MG63 (cell line): ENCODE data around the gene MYL7. TPM values are rescaled to one million over a fixed set of nuclear protein-coding genes. Genes with fewer than 3 reads are reported as not detected.

Source experiments
- DNase-seq: peaks from one replicate; pipeline ENCODE4 v3.0.0-alpha.2; 2020
- H3K27me3 ChIP-seq: fragments of 250-450 bp; sonication (Bioruptor Pico); 2 replicates; pipeline ENCODE4 v1.5.1; 2020; ENCODE audit warnings: mild to moderate bottlenecking, moderate library complexity
- H3K36me3 ChIP-seq: fragments of 250-450 bp; sonication (Bioruptor Pico); 2 replicates; pipeline ENCODE4 v1.5.1; 2020; ENCODE audit warnings: mild to moderate bottlenecking, moderate library complexity
- H3K4me3 ChIP-seq: fragments of 250-450 bp; sonication (Bioruptor Pico); 2 replicates; pipeline ENCODE4 v1.5.1; 2020; ENCODE audit warnings: mild to moderate bottlenecking, moderate library complexity
- H3K9me3 ChIP-seq: fragments of 250-450 bp; sonication (Bioruptor Pico); 2 replicates; pipeline ENCODE4 v1.5.1; 2020; ENCODE audit warnings: mild to moderate bottlenecking, moderate library complexity
- total RNA-seq: library from RNA; depleted of rRNA; stranded (reverse); fragments of >200 nt; shearing (Covaris generic); gene quantifications from 2 replicates; pipeline ENCODE4 v1.2.3, GENCODE V29; 2014; ENCODE audit warnings: low replicate concordance

Gene MYL7
- total RNA-seq, 1 experiment from 2014 or later = not detected

DNA sequence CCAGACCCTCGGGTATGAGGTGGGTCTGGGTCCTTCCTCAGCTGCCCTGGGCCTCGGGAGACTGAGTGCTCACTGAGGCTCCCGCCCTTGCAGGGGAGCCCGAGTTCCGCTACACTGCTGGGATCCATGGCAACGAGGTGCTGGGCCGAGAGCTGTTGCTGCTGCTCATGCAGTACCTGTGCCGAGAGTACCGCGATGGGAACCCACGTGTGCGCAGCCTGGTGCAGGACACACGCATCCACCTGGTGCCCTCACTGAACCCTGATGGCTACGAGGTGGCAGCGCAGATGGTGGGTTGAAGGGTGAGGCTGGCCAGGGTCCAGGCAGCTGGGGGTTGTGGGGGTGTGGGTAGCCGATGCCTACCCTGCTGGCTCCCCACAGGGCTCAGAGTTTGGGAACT is 29.4 kb downstream of the MYL7 start:
- peaks cover 79% of the 10 kb centered on the region for H3K36me3 ChIP-seq
- H3K27me3 ChIP-seq = no peaks in the 10 kb centered on the region
- H3K9me3 ChIP-seq = no peaks in the 10 kb centered on the region
- no peak overlapping the region for H3K4me3 ChIP-seq
- DNase-seq = no peak

DNA sequence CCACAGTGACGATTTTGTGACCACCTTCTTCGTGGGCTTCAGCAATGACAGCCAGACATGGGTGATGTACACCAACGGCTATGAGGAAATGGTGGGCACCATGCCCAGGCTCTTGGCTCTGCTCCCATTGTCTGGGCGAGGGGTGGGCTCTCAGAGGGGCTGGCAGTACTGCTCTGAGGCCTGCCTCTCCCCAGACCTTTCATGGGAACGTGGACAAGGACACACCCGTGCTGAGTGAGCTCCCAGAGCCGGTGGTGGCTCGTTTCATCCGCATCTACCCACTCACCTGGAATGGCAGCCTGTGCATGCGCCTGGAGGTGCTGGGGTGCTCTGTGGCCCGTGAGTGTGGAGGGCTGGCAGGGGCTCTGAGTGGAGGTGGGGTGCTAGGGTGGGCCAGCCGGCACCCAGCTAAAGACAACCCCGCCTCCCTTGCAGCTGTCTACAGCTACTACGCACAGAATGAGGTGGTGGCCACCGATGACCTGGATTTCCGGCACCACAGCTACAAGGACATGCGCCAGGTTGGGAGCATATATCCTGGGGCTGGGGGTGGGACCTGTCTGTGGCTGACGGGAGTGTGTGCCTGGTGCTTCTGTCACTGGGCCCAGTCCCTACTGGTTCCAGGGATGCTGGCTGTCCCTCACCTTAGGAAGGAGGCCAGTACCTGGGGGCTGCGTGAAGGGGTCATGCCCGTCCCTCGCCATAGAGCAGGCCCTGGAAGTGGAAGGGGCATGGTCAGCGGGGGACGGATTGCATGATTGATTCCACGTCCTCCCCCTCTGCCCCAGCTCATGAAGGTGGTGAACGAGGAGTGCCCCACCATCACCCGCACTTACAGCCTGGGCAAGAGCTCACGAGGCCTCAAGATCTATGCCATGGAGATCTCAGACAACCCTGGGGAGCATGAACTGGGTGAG is 30.2 kb downstream of the MYL7 start:
- Histone ChIP-seq H3K9me3 (no peaks in the 10 kb centered on the region), H3K27me3 (no peaks in the 10 kb centered on the region), H3K36me3 (peaks cover 76% of the 10 kb centered on the region), H3K4me3 (no peak overlapping the region)
- no peak for DNase-seq

- Histone ChIP-seq H3K4me3 (no peak overlapping the region), H3K27me3 (no peaks in the 10 kb centered on the region), H3K9me3 (no peaks in the 10 kb centered on the region), H3K36me3 (peaks cover 75% of the 10 kb centered on the region)
- no peak for DNase-seq
These were observed 31.1 kb downstream of the MYL7 start for GRCh38 chr7:44109991-44110390.

DNA sequence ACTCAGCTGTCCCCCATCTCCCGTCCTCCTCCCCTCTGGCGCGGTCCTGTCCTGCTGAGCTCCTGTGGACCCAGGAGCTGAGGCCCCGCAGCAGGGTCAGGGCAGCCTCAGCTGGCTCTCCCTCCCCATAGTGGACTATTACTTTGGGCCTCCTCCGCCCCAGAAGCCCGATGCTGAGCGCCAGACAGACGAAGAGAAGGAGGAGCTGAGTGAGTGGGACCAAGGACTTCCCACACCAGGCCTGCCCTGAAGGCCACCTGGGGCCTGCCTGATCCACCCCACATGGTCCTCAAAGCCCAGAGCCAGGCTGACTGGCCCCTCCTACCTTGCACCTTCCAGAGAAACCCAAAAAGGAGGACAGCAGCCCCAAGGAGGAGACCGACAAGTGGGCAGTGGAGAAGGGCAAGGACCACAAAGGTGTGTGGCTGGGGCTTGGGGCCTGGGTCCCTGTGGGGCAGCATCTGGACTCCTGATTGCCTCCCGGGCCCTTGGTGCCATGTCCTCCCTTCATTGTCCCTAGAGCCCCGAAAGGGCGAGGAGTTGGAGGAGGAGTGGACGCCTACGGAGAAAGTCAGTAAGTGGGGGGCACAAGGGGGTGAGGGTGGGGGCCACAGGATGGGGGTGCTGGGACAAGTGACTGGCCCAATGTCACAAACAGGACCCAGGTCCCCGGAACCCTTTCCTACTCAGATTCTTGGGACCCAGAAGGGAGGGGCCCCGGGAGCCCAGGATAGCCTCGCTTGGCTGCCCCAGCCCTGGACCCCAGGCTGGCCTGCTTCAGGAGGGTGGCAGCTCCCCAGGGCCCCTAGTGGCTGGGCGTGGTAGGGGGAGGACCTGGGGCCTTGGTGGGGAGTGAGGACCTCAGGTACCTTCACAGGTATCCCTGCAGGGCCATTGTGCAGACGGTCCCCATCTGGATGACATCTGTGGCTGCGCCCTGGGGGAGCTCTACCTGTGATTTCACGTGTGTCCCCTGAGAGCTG is 32.1 kb downstream of the MYL7 start:
- DNase-seq = no peak
- Histone ChIP-seq H3K27me3 (no peaks in the 10 kb centered on the region), H3K4me3 (no peak overlapping the region), H3K36me3 (peaks cover 66% of the 10 kb centered on the region), H3K9me3 (no peaks in the 10 kb centered on the region)

DNA sequence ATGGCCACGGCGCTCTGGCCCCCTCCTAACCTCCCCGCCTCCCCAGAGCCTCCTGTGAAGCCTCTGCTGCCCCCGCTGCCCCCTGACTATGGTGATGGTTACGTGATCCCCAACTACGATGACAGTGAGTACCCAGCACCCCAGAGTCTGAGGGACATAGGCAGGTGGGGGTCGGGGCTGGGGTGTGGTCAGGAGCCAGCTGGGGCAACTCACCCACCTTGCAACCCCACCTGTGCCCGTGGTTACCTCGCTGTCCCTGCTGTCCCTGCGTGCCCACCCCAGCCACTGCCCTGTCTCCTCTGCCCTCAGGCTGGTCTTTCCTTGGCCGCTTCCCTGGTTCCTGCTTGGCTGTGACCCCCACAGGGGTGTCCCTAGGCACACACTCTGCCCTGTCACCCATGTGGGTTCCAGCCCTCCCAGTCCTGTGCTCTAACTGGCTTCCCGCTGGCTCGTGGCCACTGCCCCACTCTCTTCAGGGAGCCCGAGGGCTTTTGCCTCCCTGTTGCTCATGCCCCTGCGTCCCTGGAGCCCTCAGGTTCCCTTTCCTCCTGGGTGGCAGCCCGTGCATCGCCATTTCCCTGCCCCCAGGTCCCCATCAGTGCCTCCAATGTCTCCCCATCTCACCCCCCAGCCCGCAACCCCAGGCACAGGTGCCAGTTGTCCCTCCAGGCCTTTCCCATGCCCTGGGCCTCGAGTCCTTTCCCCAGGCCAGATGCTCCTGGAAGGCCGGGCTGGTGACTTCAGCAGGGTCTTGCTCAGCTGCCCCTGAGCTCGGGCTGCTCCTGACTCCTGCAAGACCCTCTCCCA is 33.0 kb downstream of the MYL7 start:
- Histone ChIP-seq H3K27me3 (no peaks in the 10 kb centered on the region), H3K36me3 (peaks cover 59% of the 10 kb centered on the region), H3K4me3 (no peak overlapping the region), H3K9me3 (no peaks in the 10 kb centered on the region)
- no peak for DNase-seq

DNA sequence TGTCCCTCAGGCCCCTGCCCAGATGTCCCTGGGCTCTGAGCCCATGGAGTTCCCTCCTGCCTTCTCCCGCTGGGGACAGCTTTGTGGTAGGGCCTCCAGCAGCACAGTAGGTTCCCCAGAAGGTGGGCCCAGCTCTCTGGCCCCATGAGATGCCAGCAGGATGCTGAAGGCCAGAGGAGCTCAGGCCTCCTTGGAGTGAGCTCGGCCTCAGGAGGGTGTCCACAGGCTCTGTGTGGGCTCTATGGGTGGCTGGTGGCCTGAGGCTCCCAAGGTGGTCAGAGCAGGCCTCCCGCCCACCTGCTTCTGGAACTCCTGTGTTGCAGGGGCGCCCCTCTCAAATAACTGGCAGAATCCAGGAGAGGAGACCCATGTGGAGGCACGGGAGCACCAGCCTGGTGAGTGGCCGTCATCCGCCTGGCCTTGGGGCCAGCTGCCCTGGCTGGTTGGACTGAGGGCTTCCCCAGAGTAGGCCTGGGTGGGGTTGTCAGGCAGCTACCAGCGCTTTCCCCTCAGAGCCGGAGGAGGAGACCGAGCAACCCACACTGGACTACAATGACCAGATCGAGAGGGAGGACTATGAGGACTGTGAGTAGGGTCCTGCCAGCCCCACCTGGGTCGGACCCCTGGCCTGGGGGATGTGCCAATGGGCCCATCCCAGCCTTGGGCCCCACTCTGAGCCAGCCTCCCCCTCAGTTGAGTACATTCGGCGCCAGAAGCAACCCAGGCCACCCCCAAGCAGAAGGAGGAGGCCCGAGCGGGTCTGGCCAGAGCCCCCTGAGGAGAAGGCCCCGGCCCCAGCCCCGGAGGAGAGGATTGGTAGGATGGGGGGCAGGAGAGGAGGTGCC is 33.8 kb downstream of the MYL7 start:
- DNase-seq = no peak

DNA sequence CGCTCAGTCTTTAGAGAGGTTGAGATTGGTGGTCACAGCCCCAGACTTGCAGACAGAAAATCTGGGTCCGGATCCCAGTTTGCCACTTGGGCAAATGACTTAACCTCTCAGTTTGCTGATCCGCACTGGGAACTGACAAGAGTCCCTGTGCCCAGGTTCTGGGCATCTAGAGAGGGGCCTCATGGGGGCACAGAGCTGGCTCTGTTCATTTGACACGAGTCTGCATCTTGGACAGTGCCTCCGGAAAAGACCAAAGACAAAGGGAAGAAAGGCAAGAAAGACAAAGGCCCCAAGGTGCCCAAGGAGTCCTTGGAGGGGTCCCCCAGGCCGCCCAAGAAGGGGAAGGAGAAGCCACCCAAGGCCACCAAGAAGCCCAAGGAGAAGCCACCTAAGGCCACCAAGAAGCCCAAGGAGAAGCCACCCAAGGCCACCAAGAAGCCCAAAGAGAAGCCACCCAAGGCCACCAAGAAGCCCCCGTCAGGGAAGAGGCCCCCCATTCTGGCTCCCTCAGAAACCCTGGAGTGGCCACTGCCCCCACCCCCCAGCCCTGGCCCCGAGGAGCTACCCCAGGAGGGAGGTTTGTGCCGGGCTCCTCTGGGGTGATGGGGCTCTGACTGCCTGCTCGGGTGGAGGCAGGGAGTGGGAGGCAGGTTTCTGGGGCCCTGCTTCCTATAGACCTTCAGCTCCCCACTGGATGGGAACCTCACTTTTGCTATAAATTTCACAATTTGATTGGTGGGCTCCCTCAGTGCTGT is 34.6 kb downstream of the MYL7 start:
- H3K9me3 ChIP-seq = no peaks in the 10 kb centered on the region
- no peak overlapping the region for H3K4me3 ChIP-seq
- DNase-seq = no peak
- no peaks in the 10 kb centered on the region for H3K27me3 ChIP-seq
- peaks cover 44% of the 10 kb centered on the region for H3K36me3 ChIP-seq

More for the DNA sequence above, 33.8 kb downstream of the MYL7 start:
- Histone ChIP-seq H3K9me3 (no peaks in the 10 kb centered on the region), H3K4me3 (no peak overlapping the region), H3K36me3 (peaks cover 51% of the 10 kb centered on the region), H3K27me3 (no peaks in the 10 kb centered on the region)

DNA sequence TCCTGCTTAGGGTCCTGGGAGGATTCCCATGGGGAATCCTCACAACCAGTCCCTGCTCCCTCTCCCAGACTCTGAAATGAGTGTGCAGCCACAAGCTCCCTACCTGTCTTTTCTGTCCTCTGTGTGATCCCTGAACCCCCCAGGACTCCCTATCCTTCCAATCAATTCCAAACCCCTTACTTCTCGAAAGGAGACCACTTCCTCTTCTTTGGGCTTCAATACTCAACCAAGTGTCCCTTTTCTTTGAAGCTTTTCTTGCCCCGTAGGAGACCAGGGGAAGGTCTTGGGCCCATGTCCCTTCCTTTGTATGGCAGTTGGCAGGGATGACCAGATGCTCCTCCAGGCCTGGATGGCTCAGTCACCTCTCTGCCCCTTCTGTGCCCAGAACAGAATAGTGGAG is 35.3 kb downstream of the MYL7 start:
- H3K9me3 ChIP-seq = no peaks in the 10 kb centered on the region
- peak overlapping the region; percentile 78 for H3K4me3 ChIP-seq
- H3K27me3 ChIP-seq = no peaks in the 10 kb centered on the region
- DNase-seq = no peak
- H3K36me3 ChIP-seq = peaks cover 38% of the 10 kb centered on the region

DNA sequence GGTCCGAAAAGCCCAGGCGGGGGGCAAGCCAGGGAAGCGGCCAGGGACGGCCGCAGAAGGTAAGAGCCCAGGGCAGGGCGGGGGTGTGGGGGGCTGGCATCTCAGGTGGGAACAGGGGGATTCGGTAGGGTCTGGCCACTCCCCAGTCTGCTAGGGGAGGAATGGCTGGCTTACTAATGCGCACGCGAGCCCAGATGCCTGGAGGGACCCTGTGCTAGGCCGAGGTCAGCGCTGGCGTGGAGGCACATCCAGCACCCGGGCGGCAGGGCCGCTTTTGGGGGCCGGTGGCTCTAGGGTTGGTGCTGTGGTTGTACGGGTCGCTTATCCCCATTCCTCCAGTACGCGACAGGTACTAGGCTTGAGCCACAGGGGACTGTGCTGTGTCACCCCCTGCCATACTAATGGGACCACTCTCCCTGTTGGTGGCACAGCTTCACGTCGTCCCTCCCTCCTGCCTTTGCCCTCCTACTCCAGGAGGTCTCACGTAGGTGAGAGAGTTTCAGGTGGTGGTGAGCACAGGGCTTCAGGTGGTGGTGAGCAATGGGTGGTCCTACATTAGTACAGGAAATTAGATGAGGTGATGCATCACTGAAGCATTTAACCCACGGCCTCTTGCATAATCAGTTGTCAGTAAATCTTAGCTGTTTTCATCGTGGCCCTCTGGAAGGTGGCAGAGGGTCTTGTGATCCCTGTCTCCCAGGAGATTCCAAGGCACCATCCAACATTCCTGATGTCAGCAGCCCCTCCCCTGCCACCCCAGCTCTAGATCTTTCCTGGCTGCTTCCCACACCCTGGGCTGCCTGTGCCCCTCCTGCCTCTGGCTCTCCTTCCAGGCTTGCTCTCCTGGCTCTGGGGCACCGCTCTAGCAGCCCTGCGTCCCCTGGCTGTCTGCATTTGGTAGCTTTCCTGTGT is 36.0 kb downstream of the MYL7 start:
- Histone ChIP-seq H3K36me3 (peaks cover 32% of the 10 kb centered on the region), H3K9me3 (no peaks in the 10 kb centered on the region), H3K4me3 (peak overlapping the region; percentile 78), H3K27me3 (no peaks in the 10 kb centered on the region)
- peak; percentile 44 for DNase-seq

DNA sequence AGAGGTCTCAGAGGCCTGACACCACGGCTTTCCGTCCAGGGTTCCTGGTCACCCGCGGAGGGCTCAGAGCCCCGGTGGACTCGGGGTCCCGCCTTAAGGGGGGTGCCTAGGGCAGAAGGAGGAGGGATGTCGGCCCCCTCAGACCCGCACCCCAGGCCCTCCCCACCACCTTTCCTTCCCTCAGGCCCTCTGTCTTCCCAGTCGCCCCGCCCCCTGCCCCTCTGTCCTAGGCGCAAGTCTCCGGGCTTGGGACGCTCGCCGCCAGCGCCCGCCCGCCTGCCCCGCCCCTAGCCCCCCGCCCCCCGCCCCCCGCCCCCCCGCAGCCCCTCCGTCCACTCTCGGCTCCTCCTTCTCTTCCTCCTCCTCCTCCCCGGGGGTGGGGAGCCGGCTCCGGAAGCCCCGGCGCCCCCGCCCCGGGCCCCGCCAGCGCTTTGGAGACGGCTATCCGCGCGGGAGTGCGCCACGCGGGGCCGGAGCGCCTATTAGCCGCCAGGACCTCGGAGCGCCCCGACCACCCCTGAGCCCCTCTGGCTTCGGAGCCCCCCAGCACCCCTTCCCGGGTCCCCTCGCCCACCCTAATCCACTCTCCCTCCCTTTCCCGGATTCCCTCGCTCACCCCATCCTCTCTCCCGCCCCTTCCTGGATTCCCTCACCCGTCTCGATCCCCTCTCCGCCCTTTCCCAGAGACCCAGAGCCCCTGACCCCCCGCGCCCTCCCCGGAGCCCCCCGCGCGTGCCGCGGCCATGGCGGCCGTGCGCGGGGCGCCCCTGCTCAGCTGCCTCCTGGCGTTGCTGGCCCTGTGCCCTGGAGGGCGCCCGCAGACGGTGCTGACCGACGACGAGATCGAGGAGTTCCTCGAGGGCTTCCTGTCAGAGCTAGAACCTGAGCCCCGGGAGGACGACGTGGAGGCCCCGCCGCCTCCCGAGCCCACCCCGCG is 36.9 kb downstream of the MYL7 start, which contains the start of gene AEBP1:
Gene AEBP1, plus strand, starts transcription at position 423 of the 937 bp plus-strand sequence. Its CDS starts 321 bp downstream, at position 744.
- no peaks in the 10 kb centered on the region for H3K9me3 ChIP-seq
- peaks cover 23% of the 10 kb centered on the region for H3K36me3 ChIP-seq
- no peaks in the 10 kb centered on the region for H3K27me3 ChIP-seq
- peak within 1 kb of the TSS; percentile 78 for H3K4me3 ChIP-seq
- peak; percentile 66 for DNase-seq

DNA sequence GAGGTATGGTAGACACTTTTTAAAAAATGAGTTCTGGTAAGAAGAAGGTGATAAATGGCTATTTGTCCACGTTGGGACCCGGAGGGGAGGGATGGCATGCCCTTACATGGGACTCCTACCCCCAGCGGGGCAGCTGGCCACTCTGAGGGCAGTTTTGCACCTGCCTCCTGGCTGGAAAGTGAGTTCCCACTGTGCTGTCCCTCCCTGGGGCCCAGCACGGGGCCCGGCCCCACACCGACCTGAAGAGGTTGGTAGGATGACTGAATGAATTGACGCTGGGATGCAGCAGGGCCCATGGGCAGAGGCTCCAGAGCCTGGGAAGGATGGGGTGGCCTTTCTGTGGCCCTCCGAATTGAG is 37.6 kb downstream of the MYL7 start:
- Histone ChIP-seq H3K4me3 (no peak overlapping the region), H3K27me3 (no peaks in the 10 kb centered on the region), H3K9me3 (no peaks in the 10 kb centered on the region), H3K36me3 (peaks cover 20% of the 10 kb centered on the region)
- no peak for DNase-seq

- Histone ChIP-seq H3K27me3 (no peaks in the 10 kb centered on the region), H3K9me3 (no peaks in the 10 kb centered on the region), H3K4me3 (no peak overlapping the region), H3K36me3 (peaks cover 18% of the 10 kb centered on the region)
- DNase-seq = no peak
These were observed 38.1 kb downstream of the MYL7 start for GRCh38 chr7:44102846-44103565.
